KMS-11 (cell line): ENCODE data around the gene SGSM1.

Experiments used
- H2AFZ ChIP-seq: fragments of 200-600 bp; sonication (generic); 2 replicates; pipeline ENCODE4 v1.6.1; 2016; ENCODE audit warnings: antibody characterized with exemption, mixed run types, low read depth
- H3K27ac ChIP-seq: fragments of 200-600 bp; sonication (generic); 2 replicates; pipeline ENCODE4 v1.6.1; 2016; ENCODE audit warnings: mild to moderate bottlenecking, mixed run types
- H3K27me3 ChIP-seq: fragments of 200-600 bp; sonication (generic); 2 replicates; pipeline ENCODE4 v1.6.1; 2017; ENCODE audit warnings: mild to moderate bottlenecking, low read depth, mixed run types, moderate library complexity; ENCODE audit not compliant: insufficient read depth
- H3K36me3 ChIP-seq: fragments of 200-600 bp; sonication (generic); 2 replicates; pipeline ENCODE4 v1.6.1; 2017; ENCODE audit warnings: mild to moderate bottlenecking, mixed run types; ENCODE audit not compliant: insufficient read depth
- H3K4me1 ChIP-seq: fragments of 200-600 bp; sonication (generic); 2 replicates; pipeline ENCODE4 v1.6.1; 2016; ENCODE audit warnings: mild to moderate bottlenecking, low read depth, mixed run types; ENCODE audit not compliant: poor library complexity, severe bottlenecking
- H3K4me2 ChIP-seq: fragments of 200-600 bp; sonication (generic); 2 replicates; pipeline ENCODE4 v1.7.0; 2016; ENCODE audit warnings: mild to moderate bottlenecking, mixed run types
- H3K4me3 ChIP-seq: fragments of 200-600 bp; sonication (generic); IDR thresholded peaks from 2 replicates; pipeline ENCODE4 v1.6.1; 2017; ENCODE audit warnings: low read depth, low read length, mixed read lengths; ENCODE audit not compliant: insufficient read depth
- H3K79me2 ChIP-seq: fragments of 200-600 bp; sonication (generic); 2 replicates; pipeline ENCODE4 v1.6.1; 2016; ENCODE audit warnings: low read depth, mixed run types; ENCODE audit not compliant: insufficient read depth
- H3K9ac ChIP-seq: fragments of 200-600 bp; sonication (generic); 2 replicates; pipeline ENCODE4 v1.6.1; 2016; ENCODE audit warnings: mild to moderate bottlenecking, mixed run types
- H4K20me1 ChIP-seq: fragments of 200-600 bp; sonication (generic); 2 replicates; pipeline ENCODE4 v1.6.1; 2016; ENCODE audit warnings: mild to moderate bottlenecking, mixed run types; ENCODE audit not compliant: insufficient read depth
- CTCF ChIP-seq: fragments of 200-600 bp; sonication (generic); conservative IDR thresholded peaks from 2 replicates; pipeline ENCODE4 v1.6.1; 2017; ENCODE audit warnings: low read depth, mild to moderate bottlenecking, antibody characterized with exemption, low read length, moderate library complexity, mixed read lengths

The SGSM1 gene

DNA sequence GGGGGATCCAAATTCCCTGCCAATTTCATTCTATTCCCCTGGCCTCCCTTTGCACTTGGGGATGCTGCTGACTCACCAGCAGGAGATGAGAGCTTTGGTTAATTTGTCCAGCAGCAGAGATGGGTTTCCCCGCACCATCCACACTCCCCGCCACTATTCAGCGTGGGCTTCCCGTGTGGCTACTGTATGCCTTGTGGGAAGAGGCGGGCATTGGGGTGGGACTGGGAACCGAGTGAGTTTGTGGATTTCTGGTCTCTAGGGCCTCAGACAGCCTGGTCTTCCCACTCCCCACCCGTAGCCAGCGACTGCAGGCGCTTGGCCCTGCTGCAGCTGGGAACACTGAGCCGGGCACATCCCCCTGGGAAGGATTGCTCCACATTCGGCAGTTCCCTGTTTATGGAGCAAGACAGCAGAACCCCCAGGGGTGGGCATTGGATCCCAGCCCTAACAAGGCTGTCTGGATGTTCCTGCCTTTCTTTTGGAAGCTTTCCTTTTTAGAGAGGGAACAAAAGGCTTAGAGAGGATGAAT lies 169.9 kb downstream of the SGSM1 start:
- H3K36me3 ChIP-seq, result no peaks in the 10 kb centered on the region
- H3K4me1 ChIP-seq, result no peaks in the 10 kb centered on the region
- no peak overlapping the region for H3K27ac ChIP-seq
- no peak for TF ChIP-seq CTCF
- no peaks in the 10 kb centered on the region for H3K79me2 ChIP-seq
- no peak overlapping the region for H3K9ac ChIP-seq
- no peak overlapping the region for H3K4me2 ChIP-seq
- H4K20me1 ChIP-seq, result no peaks in the 10 kb centered on the region
- H3K4me3 ChIP-seq, result no peak overlapping the region
- H2AFZ ChIP-seq, result no peak overlapping the region
- H3K27me3 ChIP-seq, result no peaks in the 10 kb centered on the region

DNA sequence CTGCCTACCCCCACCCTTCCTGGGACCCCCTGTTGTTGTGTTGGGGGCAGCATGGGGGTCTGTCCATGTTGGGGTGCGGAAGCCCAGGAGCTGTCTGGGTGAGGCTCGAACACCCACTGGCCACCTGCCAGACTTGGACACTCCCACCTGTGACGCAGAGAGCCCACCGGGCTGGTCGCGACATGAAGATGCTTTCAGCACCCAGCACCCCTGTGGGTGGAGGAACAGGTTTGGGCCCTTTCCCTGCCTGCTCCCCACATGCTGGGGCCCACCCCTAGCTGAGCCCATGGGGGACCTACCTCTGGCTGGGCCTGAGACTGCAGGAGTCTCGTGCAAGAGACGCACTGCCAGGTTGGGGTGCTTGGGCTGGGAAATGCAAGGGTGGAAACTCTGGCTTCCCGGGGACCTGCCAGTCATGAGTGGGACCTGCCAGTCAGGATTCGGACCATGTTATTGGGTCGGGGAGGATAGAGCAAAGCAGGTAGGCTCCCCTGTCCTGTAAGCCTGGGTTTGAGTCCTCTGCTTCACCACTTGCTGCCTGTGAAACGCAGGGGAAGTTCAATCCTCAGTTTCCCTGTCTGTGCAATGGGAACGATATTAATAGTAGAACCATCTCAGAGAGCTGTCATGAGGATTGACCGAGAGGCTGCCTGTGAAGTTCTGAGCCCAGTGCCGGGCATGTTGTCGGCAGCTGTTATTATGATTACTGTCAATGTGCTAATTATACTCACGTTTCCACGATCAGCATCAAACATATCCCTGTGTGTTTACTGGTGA lies 170.6 kb downstream of the SGSM1 start:
- H3K4me3 ChIP-seq, result no peak overlapping the region
- no peak overlapping the region for H3K4me2 ChIP-seq
- H3K4me1 ChIP-seq, result no peaks in the 10 kb centered on the region
- no peak for TF ChIP-seq CTCF
- H3K79me2 ChIP-seq, result no peaks in the 10 kb centered on the region
- H3K27ac ChIP-seq, result no peak overlapping the region
- H2AFZ ChIP-seq, result no peak overlapping the region
- no peaks in the 10 kb centered on the region for H3K36me3 ChIP-seq
- H3K27me3 ChIP-seq, result no peaks in the 10 kb centered on the region
- no peak overlapping the region for H3K9ac ChIP-seq
- no peaks in the 10 kb centered on the region for H4K20me1 ChIP-seq
